ENCODE measurements around the gene KCTD7.
"Not testable (repeated sequence)": the region's sequence is repeated elsewhere in the genome, so short reads cannot be mapped to it uniquely, and the experiment has no call there.

Gene KCTD7

GRCh38 chr7:66668112-66668511 is 39.4 kb downstream of the KCTD7 start:
- no peaks in the 10 kb centered on the region for H3K9me3 ChIP-seq (ENCODE audit: severe bottlenecking)
- no peak overlapping the region for H3K4me3 ChIP-seq (ENCODE audit: low read depth, low read length)
- H3K36me3 ChIP-seq = no peaks in the 10 kb centered on the region
- no peak for TF ChIP-seq CTCF (IDR thresholded peaks at IDR 0.05; ENCODE audit: low read depth, low read length)
- no peak for DNase-seq
- no peak overlapping the region for H3K27ac ChIP-seq
- no peaks in the 10 kb centered on the region for H3K27me3 ChIP-seq (ENCODE audit: insufficient read depth, low read depth, severe bottlenecking)

- Histone ChIP-seq H3K27me3 (ENCODE audit: insufficient read depth, low read depth, severe bottlenecking) (no peaks in the 10 kb centered on the region), H3K36me3 (no peaks in the 10 kb centered on the region), H3K27ac (no peak overlapping the region), H3K9me3 (ENCODE audit: severe bottlenecking) (no peaks in the 10 kb centered on the region), H3K4me3 (ENCODE audit: low read depth, low read length) (no peak overlapping the region)
- no peak for DNase-seq
- no peak for TF ChIP-seq CTCF (IDR thresholded peaks at IDR 0.05; ENCODE audit: low read depth, low read length)
Measured at GRCh38 chr7:66668677-66669076, 40.0 kb downstream of the KCTD7 start.

- no peak for TF ChIP-seq CTCF (IDR thresholded peaks at IDR 0.05; ENCODE audit: low read depth, low read length)
- H3K9me3 ChIP-seq (ENCODE audit: severe bottlenecking) = no peaks in the 10 kb centered on the region
Measured at GRCh38 chr7:66669088-66669487, 40.4 kb downstream of the KCTD7 start.

GRCh38 chr7:66669496-66669895 is 40.8 kb downstream of the KCTD7 start:
- no peak for TF ChIP-seq CTCF (IDR thresholded peaks at IDR 0.05; ENCODE audit: low read depth, low read length)
- H3K9me3 ChIP-seq (ENCODE audit: severe bottlenecking) = no peaks in the 10 kb centered on the region
- no peak overlapping the region for H3K4me3 ChIP-seq (ENCODE audit: low read depth, low read length)
- DNase-seq = no peak
- H3K27me3 ChIP-seq (ENCODE audit: insufficient read depth, low read depth, severe bottlenecking) = no peaks in the 10 kb centered on the region
- no peak overlapping the region for H3K27ac ChIP-seq
- no peaks in the 10 kb centered on the region for H3K36me3 ChIP-seq

More at GRCh38 chr7:66669088-66669487, 40.4 kb downstream of the KCTD7 start:
- H3K4me3 ChIP-seq (ENCODE audit: low read depth, low read length) = no peak overlapping the region
- H3K27ac ChIP-seq = no peak overlapping the region
- no peaks in the 10 kb centered on the region for H3K27me3 ChIP-seq (ENCODE audit: insufficient read depth, low read depth, severe bottlenecking)
- H3K36me3 ChIP-seq = no peaks in the 10 kb centered on the region
- no peak for DNase-seq

GRCh38 chr7:66671034-66671433 is 42.4 kb downstream of the KCTD7 start:
- Histone ChIP-seq H3K4me3 (ENCODE audit: low read depth, low read length) (no peak overlapping the region), H3K9me3 (ENCODE audit: severe bottlenecking) (no peaks in the 10 kb centered on the region), H3K27me3 (ENCODE audit: insufficient read depth, low read depth, severe bottlenecking) (no peaks in the 10 kb centered on the region), H3K36me3 (no peaks in the 10 kb centered on the region), H3K27ac (no peak overlapping the region)
- DNase-seq = no peak
- no peak for TF ChIP-seq CTCF (IDR thresholded peaks at IDR 0.05; ENCODE audit: low read depth, low read length)

- not testable (repeated sequence) for H3K36me3 ChIP-seq; H3K27me3 ChIP-seq (ENCODE audit: insufficient read depth, low read depth, severe bottlenecking); H3K27ac ChIP-seq; DNase-seq; H3K4me3 ChIP-seq (ENCODE audit: low read depth, low read length); H3K9me3 ChIP-seq (ENCODE audit: severe bottlenecking)
Measured at GRCh38 chr7:66671486-66671885, 42.8 kb downstream of the KCTD7 start.

- DNase-seq; H3K27ac ChIP-seq; H3K27me3 ChIP-seq (ENCODE audit: insufficient read depth, low read depth, severe bottlenecking); H3K36me3 ChIP-seq; H3K9me3 ChIP-seq (ENCODE audit: severe bottlenecking); H3K4me3 ChIP-seq (ENCODE audit: low read depth, low read length): not testable (repeated sequence)
Measured at GRCh38 chr7:66672432-66673123, 43.9 kb downstream of the KCTD7 start.

- H3K36me3 ChIP-seq; H3K9me3 ChIP-seq (ENCODE audit: severe bottlenecking); H3K4me3 ChIP-seq (ENCODE audit: low read depth, low read length); H3K27me3 ChIP-seq (ENCODE audit: insufficient read depth, low read depth, severe bottlenecking); H3K27ac ChIP-seq: not testable (repeated sequence)
- peak; percentile 38 for DNase-seq
Measured at GRCh38 chr7:66673124-66673640, 44.5 kb downstream of the KCTD7 start.
